ENCODE results near the gene ABCG1. TPM values are rescaled to one million over a fixed set of nuclear protein-coding genes. Genes with fewer than 3 reads are reported as not detected.

Gene ABCG1
- total and polyA plus RNA-seq, 7 donors, result 6.0 to 19.3 (median 11.6) TPM

DNA sequence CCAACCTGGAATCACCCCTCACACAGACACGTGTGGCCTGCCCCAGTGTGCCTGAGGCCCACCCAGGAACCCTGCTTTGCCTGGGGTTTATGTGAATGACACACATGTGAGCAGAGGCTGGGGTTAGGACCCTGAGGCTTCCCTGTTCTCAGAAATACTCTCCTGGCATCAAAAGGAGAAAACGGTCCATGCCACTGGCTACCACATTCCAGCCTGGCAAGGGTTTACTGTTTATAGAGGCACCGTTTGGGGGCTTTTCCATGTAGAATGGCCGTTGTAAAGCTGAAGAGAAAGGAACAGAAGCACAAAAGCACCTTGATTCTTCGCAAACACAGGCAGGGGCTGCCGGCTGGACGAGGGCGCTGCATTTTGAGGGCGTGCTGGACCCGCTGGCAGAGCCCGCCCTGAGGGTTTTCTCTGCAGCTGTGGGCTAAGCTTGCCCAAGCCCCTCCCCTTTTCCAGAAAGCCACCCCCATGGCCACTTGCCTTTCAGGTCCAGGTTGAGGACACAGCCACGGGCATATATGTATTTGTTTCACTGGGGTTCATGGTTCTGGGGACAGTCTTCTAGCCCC, 83.2 kb downstream of the ABCG1 start:
- WGBS, 2 donors, result 77 to 79% methylated on average over 12 of the region's 12 CpGs
- Histone ChIP-seq H3K27me3 (peaks cover 0 to 9% (median 0%) of the 10 kb centered on the region in 3 donors), H3K36me3 (no peaks in the 10 kb centered on the region), H3K4me3 (no peak overlapping the region), H3K4me1 (no peaks in the 10 kb centered on the region), H3K27ac (peak overlapping the region in 1 of 4 donors; percentile 43), H3K9me3 (no peaks in the 10 kb centered on the region)
- DNase-seq, result peak; percentile 63
- TF ChIP-seq, protein P1, sequence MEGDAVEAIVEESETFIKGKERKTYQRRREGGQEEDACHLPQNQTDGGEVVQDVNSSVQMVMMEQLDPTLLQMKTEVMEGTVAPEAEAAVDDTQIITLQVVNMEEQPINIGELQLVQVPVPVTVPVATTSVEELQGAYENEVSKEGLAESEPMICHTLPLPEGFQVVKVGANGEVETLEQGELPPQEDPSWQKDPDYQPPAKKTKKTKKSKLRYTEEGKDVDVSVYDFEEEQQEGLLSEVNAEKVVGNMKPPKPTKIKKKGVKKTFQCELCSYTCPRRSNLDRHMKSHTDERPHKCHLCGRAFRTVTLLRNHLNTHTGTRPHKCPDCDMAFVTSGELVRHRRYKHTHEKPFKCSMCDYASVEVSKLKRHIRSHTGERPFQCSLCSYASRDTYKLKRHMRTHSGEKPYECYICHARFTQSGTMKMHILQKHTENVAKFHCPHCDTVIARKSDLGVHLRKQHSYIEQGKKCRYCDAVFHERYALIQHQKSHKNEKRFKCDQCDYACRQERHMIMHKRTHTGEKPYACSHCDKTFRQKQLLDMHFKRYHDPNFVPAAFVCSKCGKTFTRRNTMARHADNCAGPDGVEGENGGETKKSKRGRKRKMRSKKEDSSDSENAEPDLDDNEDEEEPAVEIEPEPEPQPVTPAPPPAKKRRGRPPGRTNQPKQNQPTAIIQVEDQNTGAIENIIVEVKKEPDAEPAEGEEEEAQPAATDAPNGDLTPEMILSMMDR (IDR thresholded peaks at IDR 0.05), result no peak
- no peak for TF ChIP-seq EP300 (IDR thresholded peaks at IDR 0.05)
- TF ChIP-seq POLR2AphosphoS5 (IDR thresholded peaks at IDR 0.05), result no peak
- TF ChIP-seq POLR2A (IDR thresholded peaks at IDR 0.05), result no peak
- intact Hi-C loops (cut with DNase I), result no loop called here

DNA sequence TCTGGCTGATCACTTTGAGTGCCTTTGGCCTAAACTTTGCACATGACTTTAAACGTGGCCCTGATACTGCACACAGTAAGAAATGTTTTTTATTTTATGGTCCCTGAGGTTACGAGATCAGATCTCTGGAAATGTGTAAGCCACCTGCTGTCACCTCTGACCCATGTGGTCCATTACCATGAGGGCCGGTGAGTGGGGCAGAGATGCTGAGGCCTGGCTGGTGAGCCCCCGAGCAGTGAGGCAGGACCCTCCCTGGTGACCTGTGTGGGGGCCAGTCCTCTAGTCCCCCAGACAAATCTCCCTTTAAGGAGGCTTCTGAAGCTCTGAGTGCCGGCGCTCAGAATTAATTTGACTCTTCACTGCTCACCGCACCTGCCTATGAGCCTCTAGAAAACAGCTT, 83.9 kb downstream of the ABCG1 start:
- WGBS, 2 donors, result 70 to 75% methylated on average over 7 of the region's 7 CpGs
- no peaks in the 10 kb centered on the region for H3K36me3 ChIP-seq
- TF ChIP-seq, protein P1 (IDR thresholded peaks at IDR 0.05), result no peak
- TF ChIP-seq POLR2A (IDR thresholded peaks at IDR 0.05) (no peak), POLR2AphosphoS5 (IDR thresholded peaks at IDR 0.05) (no peak), EP300 (IDR thresholded peaks at IDR 0.05) (no peak)
- H3K27me3 ChIP-seq, result peaks cover 0 to 13% (median under 1%) of the 10 kb centered on the region in 3 donors
- no peak overlapping the region for H3K4me3 ChIP-seq
- intact Hi-C loops (cut with DNase I), result no loop called here
- H3K9me3 ChIP-seq, result no peaks in the 10 kb centered on the region
- DNase-seq, result no peak
- H3K27ac ChIP-seq, result no peak overlapping the region
- H3K4me1 ChIP-seq, result no peaks in the 10 kb centered on the region

DNA sequence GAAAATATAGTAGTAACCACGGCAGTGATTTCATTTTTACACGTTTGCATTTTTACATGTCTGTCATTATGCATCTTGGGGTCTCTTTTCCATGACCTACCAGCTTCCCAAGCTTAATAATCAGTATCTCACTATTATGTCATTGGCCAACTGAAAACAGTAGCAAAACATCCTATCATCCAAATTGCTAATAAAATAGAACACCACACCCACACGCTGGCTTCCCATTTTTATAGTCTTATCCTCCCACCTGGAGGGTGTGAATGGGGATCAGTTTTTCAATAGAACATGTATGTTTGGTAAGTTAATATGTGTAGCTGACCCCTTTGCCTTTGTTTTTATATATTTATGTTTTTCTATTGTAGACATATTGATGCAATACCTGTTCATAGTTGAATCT, 84.5 kb downstream of the ABCG1 start:
- DNase-seq, result no peak
- intact Hi-C loops (cut with DNase I), result no loop called here
- Histone ChIP-seq H3K27me3 (peaks cover 5 to 20% (median 6%) of the 10 kb centered on the region in 3 donors), H3K4me3 (no peak overlapping the region), H3K36me3 (no peaks in the 10 kb centered on the region), H3K9me3 (no peaks in the 10 kb centered on the region), H3K4me1 (no peaks in the 10 kb centered on the region), H3K27ac (no peak overlapping the region)
- 56 to 71% methylated on average over 3 of the region's 3 CpGs for WGBS, 2 donors
- TF ChIP-seq, protein P1 (IDR thresholded peaks at IDR 0.05), result no peak
- TF ChIP-seq POLR2A (IDR thresholded peaks at IDR 0.05) (no peak), EP300 (IDR thresholded peaks at IDR 0.05) (no peak), POLR2AphosphoS5 (IDR thresholded peaks at IDR 0.05) (no peak)

DNA sequence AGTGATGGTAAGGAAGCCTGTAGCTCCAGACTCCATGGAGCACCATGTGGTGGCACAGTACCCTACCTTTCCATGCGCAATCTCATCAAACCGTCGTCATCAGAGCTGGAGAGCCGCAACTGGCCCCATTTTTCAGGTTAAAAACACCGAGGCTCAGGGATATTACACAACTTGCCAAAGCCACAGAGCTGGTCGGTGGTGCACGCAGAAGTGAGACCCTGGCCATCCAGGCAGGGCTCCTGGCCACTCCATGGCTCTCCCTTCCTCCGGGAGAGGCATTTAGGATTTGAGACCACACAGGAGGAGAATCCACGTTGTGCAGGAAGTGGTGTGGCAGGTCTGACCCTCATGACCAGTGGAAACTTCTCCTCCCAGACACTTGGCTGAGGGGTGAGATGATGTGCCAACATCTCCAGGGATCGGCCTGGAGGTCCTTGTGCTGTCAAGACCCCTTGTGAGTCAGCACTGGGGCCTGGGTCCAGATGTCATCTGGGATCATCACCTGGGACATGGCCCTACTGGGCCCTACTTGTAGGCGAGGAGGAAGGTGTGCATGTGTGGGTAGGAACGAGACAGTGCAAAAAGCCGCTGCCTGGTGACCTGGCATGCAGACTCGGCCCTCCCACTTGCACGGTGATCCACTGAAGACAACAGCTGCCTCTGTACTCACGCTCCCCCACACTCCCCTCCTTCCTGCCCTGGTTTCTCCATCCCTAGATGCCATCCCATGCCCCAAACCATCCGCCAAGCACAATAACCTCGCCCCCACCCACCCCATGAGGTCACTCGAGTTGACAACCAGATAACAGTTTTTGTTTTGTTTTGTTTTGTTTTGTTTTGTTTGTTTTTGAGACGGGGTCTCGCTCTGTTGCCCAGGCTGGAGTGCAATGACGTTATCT, 85.9 kb downstream of the ABCG1 start:
- peak; percentile 55 for DNase-seq
- TF ChIP-seq POLR2A (IDR thresholded peaks at IDR 0.05) (no peak), POLR2AphosphoS5 (IDR thresholded peaks at IDR 0.05) (no peak), EP300 (IDR thresholded peaks at IDR 0.05) (no peak)
- TF ChIP-seq, protein P1 (IDR thresholded peaks at IDR 0.05), result no peak
- intact Hi-C loops (cut with DNase I), result no loop called here
- H3K4me1 ChIP-seq, result peaks cover 0 to 7% (median 5%) of the 10 kb centered on the region in 4 donors
- H3K27me3 ChIP-seq, result peaks cover 6 to 32% (median 16%) of the 10 kb centered on the region in 3 donors
- H3K36me3 ChIP-seq, result no peaks in the 10 kb centered on the region
- 84 to 89% methylated on average over 22 of the region's 22 CpGs for WGBS, 2 donors
- H3K4me3 ChIP-seq, result no peak overlapping the region
- H3K27ac ChIP-seq, result no peak overlapping the region
- no peaks in the 10 kb centered on the region for H3K9me3 ChIP-seq
